RWPE1 (cell line): Measurements from ENCODE around the gene TSPAN18.

Source experiments
- CTCF ChIA-PET: fragments of 350-600 bp; sonication (Branson Sonifier 250); formaldehyde crosslinking; extraction: SDS; loops from one replicate; lab custom pipeline; 2021; lab: Yijun Ruan, JAX
- POLR2A ChIA-PET: fragments of 400-600 bp; formaldehyde crosslinking; extraction: SDS; loops from one replicate; lab custom pipeline; 2020; ENCODE audit warnings: antibody characterized with exemption; ENCODE audit not compliant: low non-redundant PET; lab: Yijun Ruan, JAX
- DNase-seq: peaks from one replicate; pipeline ENCODE4 v3.0.0; 2012; ENCODE audit warnings: low spot score
- H3K27ac ChIP-seq: fragments of 450-650 bp; 2 replicates; pipeline ENCODE4 v1.5.1; 2017
- TF ChIP-seq, protein P1 (sequence below): fragments of 450-650 bp; conservative IDR thresholded peaks from 2 replicates; pipeline ENCODE4 v1.5.1; 2017; ENCODE audit warnings: low read depth, mild to moderate bottlenecking

TSPAN18 gene

DNA sequence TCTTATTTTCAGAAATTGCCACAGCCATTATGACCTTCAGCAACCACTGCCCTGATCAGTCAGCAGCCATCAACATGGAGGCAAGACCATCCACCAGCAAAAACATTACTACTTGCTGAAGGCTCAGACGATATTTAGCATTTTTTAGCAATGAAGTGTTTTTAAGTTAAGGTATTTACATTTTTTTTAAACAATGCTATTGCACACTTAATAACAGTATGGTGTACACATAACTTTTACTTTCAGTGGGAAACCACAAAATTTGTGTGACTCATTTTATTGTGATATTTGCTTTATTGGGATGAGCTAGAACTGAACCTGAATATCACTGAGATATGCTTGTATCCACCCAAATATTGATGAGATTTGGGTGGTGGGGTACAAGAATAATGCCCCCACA lies 110.9 kb downstream of the TSPAN18 start:
- TF ChIP-seq, protein P1, sequence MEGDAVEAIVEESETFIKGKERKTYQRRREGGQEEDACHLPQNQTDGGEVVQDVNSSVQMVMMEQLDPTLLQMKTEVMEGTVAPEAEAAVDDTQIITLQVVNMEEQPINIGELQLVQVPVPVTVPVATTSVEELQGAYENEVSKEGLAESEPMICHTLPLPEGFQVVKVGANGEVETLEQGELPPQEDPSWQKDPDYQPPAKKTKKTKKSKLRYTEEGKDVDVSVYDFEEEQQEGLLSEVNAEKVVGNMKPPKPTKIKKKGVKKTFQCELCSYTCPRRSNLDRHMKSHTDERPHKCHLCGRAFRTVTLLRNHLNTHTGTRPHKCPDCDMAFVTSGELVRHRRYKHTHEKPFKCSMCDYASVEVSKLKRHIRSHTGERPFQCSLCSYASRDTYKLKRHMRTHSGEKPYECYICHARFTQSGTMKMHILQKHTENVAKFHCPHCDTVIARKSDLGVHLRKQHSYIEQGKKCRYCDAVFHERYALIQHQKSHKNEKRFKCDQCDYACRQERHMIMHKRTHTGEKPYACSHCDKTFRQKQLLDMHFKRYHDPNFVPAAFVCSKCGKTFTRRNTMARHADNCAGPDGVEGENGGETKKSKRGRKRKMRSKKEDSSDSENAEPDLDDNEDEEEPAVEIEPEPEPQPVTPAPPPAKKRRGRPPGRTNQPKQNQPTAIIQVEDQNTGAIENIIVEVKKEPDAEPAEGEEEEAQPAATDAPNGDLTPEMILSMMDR, result no peak
- CTCF ChIA-PET, result no interaction called here

DNA sequence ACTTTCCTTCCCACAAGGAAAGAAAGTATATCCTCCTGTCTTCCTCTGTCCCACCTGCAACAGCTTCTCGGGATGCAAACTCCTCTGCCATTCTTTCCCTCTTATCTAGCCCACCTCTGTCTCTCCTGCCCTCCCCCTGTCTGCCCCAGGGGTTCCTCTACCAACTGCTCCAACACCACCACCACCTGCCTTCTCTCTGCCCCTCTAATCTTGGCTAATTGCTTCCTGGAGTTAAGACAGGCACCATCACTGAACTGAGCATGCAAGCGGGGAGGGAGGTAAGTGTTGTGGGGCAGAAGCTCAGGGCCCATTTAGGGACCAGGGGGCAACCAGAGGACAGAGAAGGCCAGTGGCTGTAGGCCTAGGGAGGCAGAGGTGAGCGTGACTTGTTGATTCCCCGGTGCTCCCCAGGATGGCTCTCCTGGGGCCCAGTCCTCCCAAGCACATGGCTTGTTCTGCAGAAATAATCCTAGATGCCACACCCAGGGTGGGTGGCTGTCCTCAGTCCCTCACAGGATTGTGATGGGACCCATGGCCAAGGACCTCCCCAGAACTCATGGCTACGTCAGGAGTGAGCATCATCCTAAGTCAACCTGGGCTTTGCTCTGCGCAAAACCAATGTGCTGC lies 112.8 kb downstream of the TSPAN18 start:
- no peak overlapping the region for H3K27ac ChIP-seq
- POLR2A ChIA-PET, result no interaction called here
- DNase-seq, result no peak
- CTCF ChIA-PET, result no interaction called here
- TF ChIP-seq, protein P1, result no peak

More for the DNA sequence above, 110.9 kb downstream of the TSPAN18 start:
- no peak for DNase-seq
- no peak overlapping the region for H3K27ac ChIP-seq
- POLR2A ChIA-PET, result no interaction called here

DNA sequence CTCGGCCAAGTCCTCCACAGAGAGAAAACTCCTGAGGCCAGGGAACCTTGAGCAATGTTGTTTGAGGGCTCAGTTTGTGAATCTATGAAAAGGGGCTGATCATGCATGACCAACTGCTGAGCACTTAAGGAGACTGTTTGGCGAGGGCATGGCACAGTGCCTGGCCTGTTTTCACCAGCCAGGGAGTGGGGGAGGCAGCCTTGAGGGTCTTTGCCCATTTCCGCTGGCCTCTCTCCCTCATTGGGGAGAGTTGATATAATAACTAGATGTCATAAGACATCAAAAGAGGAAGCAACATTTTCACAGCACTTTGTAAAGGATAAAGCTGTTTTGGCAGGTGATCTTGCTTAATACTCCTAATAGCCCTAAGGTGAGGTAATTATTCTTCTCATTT lies 113.3 kb downstream of the TSPAN18 start:
- H3K27ac ChIP-seq, result no peak overlapping the region
- POLR2A ChIA-PET, result no interaction called here
- TF ChIP-seq, protein P1, result no peak
- CTCF ChIA-PET, result no interaction called here
- no peak for DNase-seq

DNA sequence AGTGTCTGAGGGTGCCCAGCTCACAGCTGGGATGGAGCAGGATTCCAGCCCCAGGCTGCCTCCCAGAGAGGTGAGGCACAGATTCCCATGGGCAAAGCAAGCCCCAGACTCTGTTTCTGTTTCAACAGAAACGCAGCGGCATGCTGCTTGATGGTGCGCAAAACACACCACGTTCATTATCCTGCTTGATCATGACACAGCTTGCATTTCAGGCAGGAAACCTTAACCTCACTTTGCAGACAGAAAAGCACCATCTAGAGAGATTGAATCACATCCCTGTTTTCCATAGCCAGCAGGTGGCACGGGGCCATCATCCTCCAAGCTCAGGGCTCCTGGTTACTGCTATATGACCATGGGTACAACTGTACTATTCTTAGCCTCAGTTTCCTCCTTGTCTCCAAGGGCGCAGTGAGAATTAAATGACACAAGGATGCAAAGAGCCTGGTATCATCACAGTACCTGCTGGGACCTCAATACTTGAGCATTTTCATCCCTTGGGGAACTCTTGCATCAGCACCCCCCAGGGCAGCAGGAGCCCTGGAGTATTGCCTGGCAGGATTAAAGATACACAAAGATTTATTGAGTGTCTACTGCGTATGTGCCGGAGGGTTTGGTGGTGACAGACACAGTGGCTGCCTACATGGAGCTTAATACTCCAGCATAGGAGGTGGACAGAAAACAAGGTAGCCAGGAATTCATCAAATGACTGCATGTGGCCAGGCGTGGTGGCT lies 113.9 kb downstream of the TSPAN18 start:
- TF ChIP-seq, protein P1, result no peak
- no peak overlapping the region for H3K27ac ChIP-seq
- CTCF ChIA-PET, result interaction anchor here (0.8 kb wide), 1 partner anchor 263 kb away, joined by 3 read pairs; no protein-coding TSS in a partner anchor
- DNase-seq, result no peak
- POLR2A ChIA-PET, result no interaction called here

DNA sequence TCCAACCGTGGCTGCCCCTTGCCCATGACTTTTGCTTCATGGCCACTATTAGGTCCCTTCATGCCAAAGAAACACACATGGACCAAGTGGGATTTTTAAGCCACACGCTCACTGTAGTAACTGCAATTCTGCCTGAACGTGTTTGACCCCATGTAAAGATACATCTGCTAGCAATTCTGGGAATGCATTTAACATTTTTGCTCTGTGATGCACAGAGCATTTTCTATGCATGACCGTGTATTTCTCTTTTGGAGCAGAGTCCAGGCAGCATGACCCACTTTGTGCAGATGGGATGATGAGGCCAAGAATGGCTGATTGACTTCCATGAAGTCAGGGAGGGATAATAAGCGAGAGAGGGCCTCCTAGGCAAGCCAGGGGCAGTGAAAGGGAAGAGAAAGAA lies 115.5 kb downstream of the TSPAN18 start:
- TF ChIP-seq, protein P1, result no peak
- POLR2A ChIA-PET, result no interaction called here
- DNase-seq, result no peak
- no peak overlapping the region for H3K27ac ChIP-seq
- CTCF ChIA-PET, result no interaction called here

DNA sequence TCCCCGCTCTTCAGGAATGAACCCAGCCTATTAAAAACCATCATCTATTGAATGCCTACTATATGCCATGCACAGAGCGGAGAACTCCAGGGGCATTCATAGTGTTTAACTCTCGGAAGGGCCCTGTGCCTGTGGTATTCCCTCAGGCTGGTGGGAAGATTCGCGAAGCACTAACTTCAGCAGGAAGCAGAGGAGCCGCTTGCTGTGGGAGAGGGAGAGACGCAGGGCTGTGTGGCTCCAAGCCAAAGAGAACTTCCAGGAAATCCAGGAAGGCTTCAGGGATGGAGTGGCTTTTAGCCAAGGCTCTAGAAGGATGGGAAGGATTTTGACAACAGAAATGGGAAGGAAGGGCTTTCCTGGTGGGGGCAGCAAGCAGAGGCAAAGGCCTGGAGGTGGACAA lies 120.1 kb downstream of the TSPAN18 start:
- ChIA-PET POLR2A (no interaction called here), CTCF (no interaction called here)
- TF ChIP-seq, protein P1, result no peak
- DNase-seq, result no peak
- no peak overlapping the region for H3K27ac ChIP-seq
